ENCODE measurements around the gene TIMM22.

Gene TIMM22

DNA sequence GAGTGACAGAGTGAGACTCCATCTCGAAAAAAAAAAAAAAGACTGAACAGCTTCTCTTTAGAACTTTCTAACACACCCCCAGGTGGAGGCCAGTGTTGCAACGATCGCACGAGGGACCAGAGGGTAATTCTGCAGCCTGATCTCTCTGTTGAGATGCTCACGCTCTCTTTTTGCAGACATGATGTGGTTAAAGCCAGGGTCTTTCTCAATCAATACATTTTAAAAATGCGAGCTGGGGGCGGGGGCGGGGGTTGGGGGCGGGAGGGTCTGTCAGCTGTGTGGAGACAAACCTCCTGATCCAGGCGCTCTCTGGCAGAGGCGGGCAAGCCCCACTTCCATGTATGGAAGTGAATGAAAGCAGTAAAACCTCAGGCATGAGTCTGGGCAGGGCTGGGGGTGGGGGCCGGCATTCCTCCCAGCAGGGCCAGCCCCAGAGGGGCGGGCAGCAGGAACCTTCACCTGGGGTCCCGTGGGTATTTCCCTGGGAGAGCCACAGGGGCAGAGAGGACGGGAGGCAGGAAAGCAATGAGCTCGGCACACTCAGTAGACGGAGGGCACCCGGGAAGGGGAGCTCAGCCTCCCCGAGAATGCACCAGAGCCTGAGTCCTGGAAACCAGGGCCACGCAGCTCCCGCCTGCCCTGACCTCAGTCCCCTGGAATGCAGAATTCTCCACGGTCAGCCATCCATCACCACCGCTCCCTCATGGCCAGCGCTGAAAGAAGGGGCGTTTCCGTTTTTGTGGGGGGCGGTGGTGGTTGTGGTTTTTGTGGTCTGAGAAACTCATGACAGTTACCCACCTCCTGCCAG lies 45.4 kb upstream of the TIMM22 start (continued):
- TF ChIP-seq, protein P1, sequence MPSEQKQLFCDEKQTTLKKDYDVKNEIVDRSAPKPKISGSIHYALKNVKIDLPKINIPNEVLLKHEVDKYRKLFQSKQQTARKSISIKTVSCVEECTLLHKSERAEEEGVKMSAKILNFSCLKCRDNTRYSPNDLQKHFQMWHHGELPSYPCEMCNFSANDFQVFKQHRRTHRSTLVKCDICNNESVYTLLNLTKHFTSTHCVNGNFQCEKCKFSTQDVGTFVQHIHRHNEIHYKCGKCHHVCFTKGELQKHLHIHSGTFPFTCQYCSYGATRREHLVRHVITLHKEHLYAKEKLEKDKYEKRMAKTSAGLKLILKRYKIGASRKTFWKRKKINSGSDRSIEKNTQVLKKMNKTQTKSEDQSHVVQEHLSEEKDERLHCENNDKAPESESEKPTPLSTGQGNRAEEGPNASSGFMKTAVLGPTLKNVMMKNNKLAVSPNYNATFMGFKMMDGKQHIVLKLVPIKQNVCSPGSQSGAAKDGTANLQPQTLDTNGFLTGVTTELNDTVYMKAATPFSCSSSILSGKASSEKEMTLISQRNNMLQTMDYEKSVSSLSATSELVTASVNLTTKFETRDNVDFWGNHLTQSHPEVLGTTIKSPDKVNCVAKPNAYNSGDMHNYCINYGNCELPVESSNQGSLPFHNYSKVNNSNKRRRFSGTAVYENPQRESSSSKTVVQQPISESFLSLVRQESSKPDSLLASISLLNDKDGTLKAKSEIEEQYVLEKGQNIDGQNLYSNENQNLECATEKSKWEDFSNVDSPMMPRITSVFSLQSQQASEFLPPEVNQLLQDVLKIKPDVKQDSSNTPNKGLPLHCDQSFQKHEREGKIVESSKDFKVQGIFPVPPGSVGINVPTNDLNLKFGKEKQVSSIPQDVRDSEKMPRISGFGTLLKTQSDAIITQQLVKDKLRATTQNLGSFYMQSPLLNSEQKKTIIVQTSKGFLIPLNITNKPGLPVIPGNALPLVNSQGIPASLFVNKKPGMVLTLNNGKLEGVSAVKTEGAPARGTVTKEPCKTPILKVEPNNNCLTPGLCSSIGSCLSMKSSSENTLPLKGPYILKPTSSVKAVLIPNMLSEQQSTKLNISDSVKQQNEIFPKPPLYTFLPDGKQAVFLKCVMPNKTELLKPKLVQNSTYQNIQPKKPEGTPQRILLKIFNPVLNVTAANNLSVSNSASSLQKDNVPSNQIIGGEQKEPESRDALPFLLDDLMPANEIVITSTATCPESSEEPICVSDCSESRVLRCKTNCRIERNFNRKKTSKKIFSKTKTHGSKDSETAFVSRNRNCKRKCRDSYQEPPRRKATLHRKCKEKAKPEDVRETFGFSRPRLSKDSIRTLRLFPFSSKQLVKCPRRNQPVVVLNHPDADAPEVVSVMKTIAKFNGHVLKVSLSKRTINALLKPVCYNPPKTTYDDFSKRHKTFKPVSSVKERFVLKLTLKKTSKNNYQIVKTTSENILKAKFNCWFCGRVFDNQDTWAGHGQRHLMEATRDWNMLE (tag by site-specific recombination; conservative IDR thresholded peaks at IDR 0.05; ENCODE audit: low read depth) = no peak
- TF ChIP-seq ZNF610 (tag by site-specific recombination; IDR thresholded peaks at IDR 0.05; ENCODE audit: borderline replicate concordance) = peak; percentile 23; the same call in 1 of the 2 replicates
- no peak for TF ChIP-seq ZBTB48 (tag by site-specific recombination; IDR thresholded peaks at IDR 0.05)
- TF ChIP-seq AEBP2 (tag by site-specific recombination; IDR thresholded peaks at IDR 0.05; ENCODE audit: borderline replicate concordance) = no peak
- TF ChIP-seq, protein P2, sequence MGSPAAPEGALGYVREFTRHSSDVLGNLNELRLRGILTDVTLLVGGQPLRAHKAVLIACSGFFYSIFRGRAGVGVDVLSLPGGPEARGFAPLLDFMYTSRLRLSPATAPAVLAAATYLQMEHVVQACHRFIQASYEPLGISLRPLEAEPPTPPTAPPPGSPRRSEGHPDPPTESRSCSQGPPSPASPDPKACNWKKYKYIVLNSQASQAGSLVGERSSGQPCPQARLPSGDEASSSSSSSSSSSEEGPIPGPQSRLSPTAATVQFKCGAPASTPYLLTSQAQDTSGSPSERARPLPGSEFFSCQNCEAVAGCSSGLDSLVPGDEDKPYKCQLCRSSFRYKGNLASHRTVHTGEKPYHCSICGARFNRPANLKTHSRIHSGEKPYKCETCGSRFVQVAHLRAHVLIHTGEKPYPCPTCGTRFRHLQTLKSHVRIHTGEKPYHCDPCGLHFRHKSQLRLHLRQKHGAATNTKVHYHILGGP (tag by site-specific recombination; IDR thresholded peaks at IDR 0.05) = no peak
- TF ChIP-seq ZNF366 (tag by site-specific recombination; conservative IDR thresholded peaks at IDR 0.05) = no peak
- no peak for TF ChIP-seq ZNF16 (tag by site-specific recombination; IDR thresholded peaks at IDR 0.05; ENCODE audit: low read depth)
- no peak for TF ChIP-seq ZNF639 (tag by site-specific recombination; IDR thresholded peaks at IDR 0.05)
- TF ChIP-seq TSHZ1 (tag by site-specific recombination; IDR thresholded peaks at IDR 0.05; ENCODE audit: borderline replicate concordance) = no peak
- no peak for TF ChIP-seq ZNF114 (tag by site-specific recombination; IDR thresholded peaks at IDR 0.05)
- peak; percentile 68 for TF ChIP-seq ZEB2 (tag by site-specific recombination; IDR thresholded peaks at IDR 0.05)
- no peak for TF ChIP-seq ZNF398 (tag by site-specific recombination; IDR thresholded peaks at IDR 0.05)
- TF ChIP-seq, protein P3, sequence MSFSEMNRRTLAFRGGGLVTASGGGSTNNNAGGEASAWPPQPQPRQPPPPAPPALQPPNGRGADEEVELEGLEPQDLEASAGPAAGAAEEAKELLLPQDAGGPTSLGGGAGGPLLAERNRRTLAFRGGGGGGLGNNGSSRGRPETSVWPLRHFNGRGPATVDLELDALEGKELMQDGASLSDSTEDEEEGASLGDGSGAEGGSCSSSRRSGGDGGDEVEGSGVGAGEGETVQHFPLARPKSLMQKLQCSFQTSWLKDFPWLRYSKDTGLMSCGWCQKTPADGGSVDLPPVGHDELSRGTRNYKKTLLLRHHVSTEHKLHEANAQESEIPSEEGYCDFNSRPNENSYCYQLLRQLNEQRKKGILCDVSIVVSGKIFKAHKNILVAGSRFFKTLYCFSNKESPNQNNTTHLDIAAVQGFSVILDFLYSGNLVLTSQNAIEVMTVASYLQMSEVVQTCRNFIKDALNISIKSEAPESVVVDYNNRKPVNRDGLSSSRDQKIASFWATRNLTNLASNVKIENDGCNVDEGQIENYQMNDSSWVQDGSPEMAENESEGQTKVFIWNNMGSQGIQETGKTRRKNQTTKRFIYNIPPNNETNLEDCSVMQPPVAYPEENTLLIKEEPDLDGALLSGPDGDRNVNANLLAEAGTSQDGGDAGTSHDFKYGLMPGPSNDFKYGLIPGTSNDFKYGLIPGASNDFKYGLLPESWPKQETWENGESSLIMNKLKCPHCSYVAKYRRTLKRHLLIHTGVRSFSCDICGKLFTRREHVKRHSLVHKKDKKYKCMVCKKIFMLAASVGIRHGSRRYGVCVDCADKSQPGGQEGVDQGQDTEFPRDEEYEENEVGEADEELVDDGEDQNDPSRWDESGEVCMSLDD (tag by site-specific recombination; IDR thresholded peaks at IDR 0.05) = 0 out of 2 replicates have a peak, but pooled peaks have one; percentile 37
- TF ChIP-seq ZNF660 (tag by site-specific recombination; IDR thresholded peaks at IDR 0.05) = no peak
- no peak for TF ChIP-seq ZNF211 (tag by site-specific recombination; IDR thresholded peaks at IDR 0.05; ENCODE audit: low read depth)
- peak; percentile 90 for TF ChIP-seq SP7 (tag by site-specific recombination; IDR thresholded peaks at IDR 0.05)
- TF ChIP-seq ZNF645 (tag by site-specific recombination; IDR thresholded peaks at IDR 0.05) = no peak
- no peak; the same call in 1 of the 2 replicates for TF ChIP-seq SP2 (tag by site-specific recombination; IDR thresholded peaks at IDR 0.05)
- no peak for TF ChIP-seq ZSCAN23 (tag by site-specific recombination; IDR thresholded peaks at IDR 0.05)

Measured in HEK293 (cell line).